ENCODE data around the gene APOA5.

- TF ChIP-seq MAX (IDR thresholded peaks at IDR 0.05) (no peak), ZNF302 (CRISPR knock-in tag; IDR thresholded peaks at IDR 0.05) (no peak), CTCF (IDR thresholded peaks at IDR 0.05) (no peak), EP300 (IDR thresholded peaks at IDR 0.05) (no peak), JUNB (IDR thresholded peaks at IDR 0.05) (no peak), POLR2A (IDR thresholded peaks at IDR 0.05; ENCODE audit: low read length) (no peak)
These were observed 15.1 kb downstream of the APOA5 start for GRCh38 chr11:116776522-116776984.
